HFF-Myc (cell line): ENCODE results near the gene ENPP7.
A peak's percentile ranks its signal among the peaks of the same experiment; 100 is the strongest.

Source experiments
- DNase-seq: peaks from one replicate; pipeline ENCODE4 v3.0.0-alpha.2; 2011; ENCODE audit warnings: low read depth; ENCODE audit errors: extremely low read depth
- H3K4me3 ChIP-seq: replicated peaks from 2 replicates; pipeline ENCODE4 v1.5.1; 2011; ENCODE audit warnings: low read depth, mild to moderate bottlenecking, control low read depth, low read length
- CTCF ChIP-seq: IDR thresholded peaks from 2 replicates; pipeline ENCODE4 v1.5.1; 2012; ENCODE audit warnings: mild to moderate bottlenecking, low read depth, low read length, control low read depth; ENCODE audit errors: missing control alignments

The ENPP7 gene

GRCh38 chr17:79695797-79696609 lies 34.7 kb upstream of the ENPP7 start:
- peak; percentile 47 for DNase-seq
- no peak overlapping the region for H3K4me3 ChIP-seq
- no peak for TF ChIP-seq CTCF

- no peak for TF ChIP-seq CTCF
- DNase-seq, result no peak
- H3K4me3 ChIP-seq, result no peak overlapping the region
Observed at GRCh38 chr17:79696610-79696982, 34.1 kb upstream of the ENPP7 start.

GRCh38 chr17:79698146-79698846 lies 32.4 kb upstream of the ENPP7 start:
- H3K4me3 ChIP-seq, result no peak overlapping the region
- no peak for DNase-seq
- TF ChIP-seq CTCF, result no peak

GRCh38 chr17:79699386-79700036 lies 31.2 kb upstream of the ENPP7 start:
- no peak for DNase-seq
- TF ChIP-seq CTCF, result no peak
- no peak overlapping the region for H3K4me3 ChIP-seq

- no peak for TF ChIP-seq CTCF
- no peak overlapping the region for H3K4me3 ChIP-seq
- no peak for DNase-seq
Observed at GRCh38 chr17:79700592-79700991, 30.2 kb upstream of the ENPP7 start.

- TF ChIP-seq CTCF, result no peak
- H3K4me3 ChIP-seq, result no peak overlapping the region
- DNase-seq, result no peak
Observed at GRCh38 chr17:79702034-79702433, 28.7 kb upstream of the ENPP7 start.
